ENCODE results near the gene NCK2.

DNA sequence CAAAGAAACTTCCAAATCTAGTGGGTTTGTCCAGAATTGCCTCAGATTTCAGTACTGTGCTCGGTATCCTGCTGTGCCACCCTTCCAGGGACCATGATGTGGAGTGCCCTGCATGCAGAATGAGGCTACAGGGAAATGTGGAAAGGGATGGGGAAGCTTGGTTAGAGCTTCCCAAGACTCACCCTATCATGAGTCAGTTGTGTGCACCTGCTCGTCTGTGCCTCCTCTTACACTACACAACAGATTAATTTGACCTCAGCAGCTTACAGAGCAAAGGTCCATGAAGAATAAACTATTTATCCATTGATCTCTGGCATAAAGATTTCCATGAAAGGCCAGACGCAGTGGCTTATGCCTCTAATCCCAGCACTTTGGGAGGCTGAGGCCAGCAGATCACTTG is 21.3 kb upstream of the NCK2 start:
- TF ChIP-seq, protein P1, sequence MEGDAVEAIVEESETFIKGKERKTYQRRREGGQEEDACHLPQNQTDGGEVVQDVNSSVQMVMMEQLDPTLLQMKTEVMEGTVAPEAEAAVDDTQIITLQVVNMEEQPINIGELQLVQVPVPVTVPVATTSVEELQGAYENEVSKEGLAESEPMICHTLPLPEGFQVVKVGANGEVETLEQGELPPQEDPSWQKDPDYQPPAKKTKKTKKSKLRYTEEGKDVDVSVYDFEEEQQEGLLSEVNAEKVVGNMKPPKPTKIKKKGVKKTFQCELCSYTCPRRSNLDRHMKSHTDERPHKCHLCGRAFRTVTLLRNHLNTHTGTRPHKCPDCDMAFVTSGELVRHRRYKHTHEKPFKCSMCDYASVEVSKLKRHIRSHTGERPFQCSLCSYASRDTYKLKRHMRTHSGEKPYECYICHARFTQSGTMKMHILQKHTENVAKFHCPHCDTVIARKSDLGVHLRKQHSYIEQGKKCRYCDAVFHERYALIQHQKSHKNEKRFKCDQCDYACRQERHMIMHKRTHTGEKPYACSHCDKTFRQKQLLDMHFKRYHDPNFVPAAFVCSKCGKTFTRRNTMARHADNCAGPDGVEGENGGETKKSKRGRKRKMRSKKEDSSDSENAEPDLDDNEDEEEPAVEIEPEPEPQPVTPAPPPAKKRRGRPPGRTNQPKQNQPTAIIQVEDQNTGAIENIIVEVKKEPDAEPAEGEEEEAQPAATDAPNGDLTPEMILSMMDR (IDR thresholded peaks at IDR 0.05; ENCODE audit: low read depth, low read length, poor library complexity, severe bottlenecking): no peak
- no peak for TF ChIP-seq EZH2phosphoT487 (IDR thresholded peaks at IDR 0.05; ENCODE audit: borderline replicate concordance, low read length)

Measured in DOHH2 (cell line).